Fibroblast of skin of back (primary cell): ENCODE data around the gene TM7SF2. TPM values are rescaled to one million over a fixed set of nuclear protein-coding genes. Genes with fewer than 3 reads are reported as not detected.

Experiments
- DNase-seq: peaks from one replicate; pipeline ENCODE4 v3.0.0-alpha.2; 2013
- polyA plus RNA-seq, 2 experiments: library from polyadenylated mRNA; unstranded; fragments of 120-200 nt; gene quantifications; one replicate each; pipeline ENCODE4 v1.2.1, GENCODE V29; 2013; ENCODE audit not compliant: insufficient read length in 2 of 2

TM7SF2 gene
- 1.4 TPM for polyA plus RNA-seq (2013, experiment 1 of 2; ENCODE audit: insufficient read length)
- 1.7 TPM for polyA plus RNA-seq (2013, experiment 2 of 2; ENCODE audit: insufficient read length)

- DNase-seq, result peak; percentile 88
Observed at GRCh38 chr11:65111744-65112545, at the start of gene TM7SF2. Gene TM7SF2 (plus strand): TSS chr11:65111872. CDS start chr11:65112016, 144 bp downstream.

GRCh38 chr11:65063532-65063931 lies 48.1 kb upstream of the TM7SF2 start:
- no peak for DNase-seq

- no peak for DNase-seq
Observed at GRCh38 chr11:65064847-65065240, 46.8 kb upstream of the TM7SF2 start.

- no peak for DNase-seq
Observed at GRCh38 chr11:65065851-65066250, 45.8 kb upstream of the TM7SF2 start.

- DNase-seq, result no peak
Observed at GRCh38 chr11:65066315-65066714, 45.4 kb upstream of the TM7SF2 start.

GRCh38 chr11:65066805-65067291 lies 44.8 kb upstream of the TM7SF2 start:
- DNase-seq, result no peak

GRCh38 chr11:65067446-65067845 lies 44.2 kb upstream of the TM7SF2 start:
- no peak for DNase-seq

- no peak for DNase-seq
Observed at GRCh38 chr11:65069217-65069616, 42.5 kb upstream of the TM7SF2 start.

- DNase-seq, result no peak
Observed at GRCh38 chr11:65071907-65072630, 39.6 kb upstream of the TM7SF2 start.

- DNase-seq, result no peak
Observed at GRCh38 chr11:65072631-65072966, 39.1 kb upstream of the TM7SF2 start.

GRCh38 chr11:65077451-65077850 lies 34.2 kb upstream of the TM7SF2 start:
- DNase-seq, result no peak

GRCh38 chr11:65078151-65078550 lies 33.5 kb upstream of the TM7SF2 start:
- DNase-seq, result peak; percentile 5

- no peak for DNase-seq
Observed at GRCh38 chr11:65078786-65079342, 32.8 kb upstream of the TM7SF2 start.

GRCh38 chr11:65083134-65083833 lies 28.4 kb upstream of the TM7SF2 start:
- DNase-seq, result no peak

GRCh38 chr11:65083834-65084597 lies 27.7 kb upstream of the TM7SF2 start, which contains the start of the genes CDCA5 and ZFPL1:
Gene CDCA5 (minus strand): TSS chr11:65084040. CDS start chr11:65083978, 62 bp downstream.
Gene ZFPL1 (plus strand): TSS chr11:65084222. CDS start chr11:65084699, 477 bp downstream.
- DNase-seq, result peak; percentile 95

- no peak for DNase-seq
Observed at GRCh38 chr11:65084598-65085375, 26.9 kb upstream of the TM7SF2 start.

- no peak for DNase-seq
Observed at GRCh38 chr11:65085446-65085845, 26.2 kb upstream of the TM7SF2 start.

GRCh38 chr11:65086809-65087208 lies 24.9 kb upstream of the TM7SF2 start:
- DNase-seq, result no peak

- DNase-seq, result no peak
Observed at GRCh38 chr11:65087216-65087615, 24.5 kb upstream of the TM7SF2 start.

GRCh38 chr11:65087827-65088226 lies 23.8 kb upstream of the TM7SF2 start:
- no peak for DNase-seq

GRCh38 chr11:65089621-65090020 lies 22.1 kb upstream of the TM7SF2 start:
- DNase-seq, result no peak
